ELF-1 (cell line): ENCODE data around the gene ACTBL2.
A peak's percentile ranks its signal among the peaks of the same experiment; 100 is the strongest.

Experiments
- DNase-seq: peaks from one replicate; pipeline ENCODE4 v3.0.0-alpha.2; 2016; ENCODE audit warnings: low read depth, low spot score

Gene ACTBL2

GRCh38 chr5:57448751-57449150 lies 33.9 kb downstream of the ACTBL2 start:
- no peak for DNase-seq

- DNase-seq: no peak
Measured at GRCh38 chr5:57448287-57448686, 34.3 kb downstream of the ACTBL2 start.

- DNase-seq: no peak
Measured at GRCh38 chr5:57447658-57448057, 35.0 kb downstream of the ACTBL2 start.

GRCh38 chr5:57446966-57447365 lies 35.6 kb downstream of the ACTBL2 start:
- DNase-seq: no peak

GRCh38 chr5:57445705-57446037 lies 36.9 kb downstream of the ACTBL2 start:
- DNase-seq: no peak

- DNase-seq: no peak
Measured at GRCh38 chr5:57445006-57445704, 37.5 kb downstream of the ACTBL2 start.

- DNase-seq: no peak
Measured at GRCh38 chr5:57442080-57442839, 40.4 kb downstream of the ACTBL2 start.

- DNase-seq: no peak
Measured at GRCh38 chr5:57441557-57441956, 41.1 kb downstream of the ACTBL2 start.

GRCh38 chr5:57439601-57440000 lies 43.0 kb downstream of the ACTBL2 start:
- DNase-seq: no peak

GRCh38 chr5:57437976-57438805 lies 44.4 kb downstream of the ACTBL2 start:
- DNase-seq: no peak

- no peak for DNase-seq
Measured at GRCh38 chr5:57436586-57436985, 46.0 kb downstream of the ACTBL2 start.

GRCh38 chr5:57435701-57436134 lies 46.9 kb downstream of the ACTBL2 start:
- no peak for DNase-seq

- DNase-seq: no peak
Measured at GRCh38 chr5:57434683-57435082, 47.9 kb downstream of the ACTBL2 start.

GRCh38 chr5:57434227-57434640 lies 48.4 kb downstream of the ACTBL2 start:
- DNase-seq: peak; percentile 10

GRCh38 chr5:57432876-57433275 lies 49.7 kb downstream of the ACTBL2 start:
- DNase-seq: no peak

- no peak for DNase-seq
Measured at GRCh38 chr5:57431759-57432158, 50.9 kb downstream of the ACTBL2 start.
